COLO668 (cell line): ENCODE measurements around the gene CFAP99.
A peak's percentile ranks its signal among the peaks of the same experiment; 100 is the strongest.
"Not testable (repeated sequence)": the region's sequence is repeated elsewhere in the genome, so short reads cannot be mapped to it uniquely, and the experiment has no call there.

Experiments
- DNase-seq: peaks from one replicate; lab custom pipeline; 2025; ENCODE audit not compliant: unreplicated experiment; lab: John Stamatoyannopoulos, UW

CFAP99 gene

DNA sequence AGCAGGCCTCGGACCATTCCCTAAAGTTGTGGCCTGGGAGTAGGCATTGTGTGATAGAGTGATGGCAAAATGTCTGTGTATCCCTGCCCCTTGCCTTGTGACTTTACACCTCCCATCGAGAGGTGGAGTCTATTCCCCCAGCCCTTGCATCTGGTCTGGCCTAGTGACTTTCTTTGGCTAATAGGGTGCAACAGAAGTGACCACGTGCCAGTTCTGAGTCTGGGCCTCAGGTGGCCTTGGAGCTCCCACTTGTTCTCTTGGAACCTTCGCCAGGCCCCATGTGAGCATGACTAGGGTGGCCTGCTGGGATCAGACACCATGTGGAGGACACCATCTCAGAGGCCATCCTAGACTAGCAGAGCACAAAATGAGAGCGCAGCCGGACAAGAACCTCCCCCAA lies 46.3 kb downstream of the CFAP99 start:
- DNase-seq, result no peak

- not testable (repeated sequence) for DNase-seq
Measured at GRCh38 chr4:2465544-2465943, 46.8 kb downstream of the CFAP99 start.

- peak; percentile 96 for DNase-seq
Measured at GRCh38 chr4:2468456-2469191, 49.9 kb downstream of the CFAP99 start, which contains the start of gene RNF4. Gene RNF4 (plus strand): TSS chr4:2469106. CDS start chr4:2490494, 21,388 bp downstream.

DNA sequence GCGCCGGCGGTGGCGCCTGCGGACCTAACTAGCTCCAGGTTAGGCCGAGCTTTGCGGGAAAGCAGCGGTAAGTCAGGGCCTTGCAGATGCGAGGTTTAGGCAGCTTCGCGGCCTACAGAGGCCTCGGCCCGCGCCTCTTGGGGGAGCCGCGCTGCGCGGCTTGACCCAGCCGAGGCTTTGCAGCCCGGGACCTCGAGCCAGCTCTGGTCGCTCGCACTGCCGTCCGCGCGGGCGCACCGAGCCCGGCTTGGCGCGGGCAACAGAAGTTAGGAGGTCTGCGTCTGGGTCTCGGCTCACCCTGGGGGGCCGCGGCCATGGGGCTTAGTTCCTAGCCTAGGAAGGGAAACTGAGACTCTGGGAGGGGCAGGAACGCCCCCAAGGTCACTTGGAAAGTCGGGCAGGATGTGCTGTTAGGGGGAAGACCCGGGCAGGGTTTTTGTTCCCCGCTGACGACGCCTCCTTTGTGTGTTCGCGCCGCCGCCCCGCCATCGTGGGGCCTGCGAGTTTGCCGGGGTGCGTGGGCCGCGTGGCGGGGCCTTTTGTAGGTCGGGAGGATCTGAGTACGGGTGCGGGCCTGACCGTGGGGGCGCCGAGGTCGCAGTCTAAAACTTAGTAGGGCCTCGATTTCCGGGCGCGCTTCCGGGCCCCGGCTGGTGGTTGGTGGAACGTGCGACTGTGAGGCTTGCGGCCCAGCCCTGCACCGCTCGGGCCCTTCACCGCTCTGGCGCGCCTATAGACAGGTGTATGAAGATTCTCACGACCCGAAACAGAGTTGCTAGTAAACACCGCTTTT lies 50.6 kb downstream of the CFAP99 start:
- DNase-seq, result peak; percentile 68

GRCh38 chr4:2470791-2471190 lies 52.0 kb downstream of the CFAP99 start:
- no peak for DNase-seq

DNA sequence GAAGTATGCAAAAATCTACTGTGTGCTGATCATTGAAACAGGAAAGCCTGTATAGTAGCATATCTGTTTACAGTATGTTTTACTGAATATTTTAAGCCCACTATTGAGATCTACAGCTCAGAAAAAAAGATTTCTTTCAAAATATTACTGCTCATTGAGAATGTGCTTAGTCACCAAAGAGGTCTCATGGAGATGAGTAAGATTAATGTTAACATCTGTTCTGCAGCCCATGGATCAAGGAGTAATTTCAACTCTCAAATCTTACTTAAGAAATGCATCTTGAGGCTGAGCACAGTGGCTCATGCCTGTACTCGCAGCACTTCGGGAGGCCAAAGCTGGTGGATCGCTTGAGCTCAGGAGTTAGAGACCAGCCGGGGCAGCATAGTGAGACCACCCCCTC lies 53.4 kb downstream of the CFAP99 start:
- no peak for DNase-seq

- DNase-seq, result no peak
Measured at GRCh38 chr4:2478229-2478628, 59.5 kb downstream of the CFAP99 start.

GRCh38 chr4:2480649-2481048 lies 61.9 kb downstream of the CFAP99 start:
- DNase-seq, result no peak

GRCh38 chr4:2482192-2482591 lies 63.4 kb downstream of the CFAP99 start:
- no peak for DNase-seq

- no peak for DNase-seq
Measured at GRCh38 chr4:2482693-2483092, 63.9 kb downstream of the CFAP99 start.

- DNase-seq, result no peak
Measured at GRCh38 chr4:2483237-2483636, 64.5 kb downstream of the CFAP99 start.

- DNase-seq, result no peak
Measured at GRCh38 chr4:2484185-2484584, 65.4 kb downstream of the CFAP99 start.

GRCh38 chr4:2484993-2485392 lies 66.2 kb downstream of the CFAP99 start:
- DNase-seq, result no peak

GRCh38 chr4:2485956-2486355 lies 67.2 kb downstream of the CFAP99 start:
- DNase-seq, result no peak

GRCh38 chr4:2486981-2487380 lies 68.2 kb downstream of the CFAP99 start:
- DNase-seq, result no peak

DNA sequence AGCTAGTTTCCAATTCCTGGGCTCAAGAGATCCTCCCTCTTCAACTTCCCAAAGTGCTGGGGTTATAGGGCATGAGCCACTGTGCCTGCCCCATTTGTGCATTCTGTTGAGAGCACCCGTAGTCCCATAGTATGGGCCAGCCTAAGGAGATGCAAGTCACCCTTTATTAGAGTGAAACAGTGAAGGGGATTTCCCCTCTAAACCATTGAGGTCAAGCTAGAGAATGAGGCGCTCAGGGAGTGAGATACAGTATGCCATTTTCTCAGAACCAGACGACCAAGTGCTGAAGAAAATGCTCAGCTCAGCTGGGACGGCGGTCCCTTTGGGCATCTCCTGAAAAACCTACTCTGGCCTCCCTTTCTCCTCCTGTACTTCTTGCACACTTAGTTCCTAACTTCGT lies 68.9 kb downstream of the CFAP99 start:
- no peak for DNase-seq

DNA sequence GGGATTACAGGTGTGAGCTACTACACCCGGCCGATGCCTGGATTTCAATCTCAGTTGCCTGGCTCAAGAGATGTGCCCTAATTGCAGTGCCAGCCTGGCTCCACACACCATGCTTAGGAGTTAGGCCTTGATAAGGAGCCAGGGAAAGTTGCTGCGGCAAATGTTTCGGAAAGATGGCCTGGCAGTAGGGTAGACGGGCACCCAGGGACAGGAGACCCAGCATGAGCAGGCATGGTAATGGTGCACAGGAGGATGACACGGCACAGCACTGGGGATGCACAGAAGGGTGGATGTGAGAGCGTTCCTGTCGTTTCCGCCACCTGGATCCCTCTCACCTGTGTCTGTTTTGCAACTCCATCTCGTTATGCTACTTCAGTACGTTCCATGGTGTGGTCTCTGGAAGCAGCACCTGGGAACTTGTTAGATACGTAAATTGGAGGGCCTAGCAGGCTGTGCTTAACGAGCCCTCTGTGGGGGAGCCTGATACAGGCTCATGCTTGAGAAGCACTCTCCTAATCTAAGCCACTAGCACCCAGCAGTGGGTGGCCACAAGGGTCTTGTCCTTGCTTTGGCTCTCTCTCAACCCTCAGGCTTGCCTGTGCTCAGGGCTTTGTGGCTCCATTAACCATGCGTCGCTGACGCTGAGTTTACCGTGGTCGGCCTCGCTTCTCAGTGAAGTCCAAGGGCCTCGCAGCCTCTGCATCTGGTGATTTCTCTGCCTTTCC lies 70.5 kb downstream of the CFAP99 start:
- no peak for DNase-seq

DNA sequence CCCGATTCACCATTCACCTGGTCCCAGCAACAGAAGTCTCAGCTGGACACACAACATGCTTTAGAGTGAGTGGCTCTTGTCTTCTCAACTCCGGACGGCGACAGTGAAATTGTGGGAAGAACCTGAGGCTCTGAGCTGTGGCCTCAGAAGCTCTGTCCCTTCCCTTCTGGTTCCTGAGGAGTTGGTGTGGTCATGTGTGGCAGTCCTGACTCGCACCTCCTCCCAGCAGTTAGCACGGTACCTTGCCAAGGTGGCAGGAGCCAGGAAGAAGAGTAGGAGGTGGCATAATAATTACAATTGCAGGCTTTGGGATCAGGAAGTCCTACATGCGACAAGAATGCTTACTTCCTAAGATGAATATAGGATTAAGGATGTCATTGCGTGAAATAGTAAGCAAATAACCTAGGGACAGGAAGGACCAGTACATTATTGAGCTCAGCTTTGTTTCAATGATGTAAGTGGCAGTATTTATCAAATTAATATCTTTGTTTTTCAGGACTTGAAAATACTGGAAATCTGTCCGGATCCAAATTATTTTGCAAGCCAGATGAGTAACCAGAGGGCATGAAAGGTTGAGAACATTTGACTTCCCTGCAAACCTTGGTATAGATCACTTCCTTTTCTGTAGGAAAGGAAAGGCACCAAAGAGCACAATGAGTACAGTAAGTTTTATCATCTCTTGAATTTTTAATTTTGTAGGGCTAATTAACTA lies 71.2 kb downstream of the CFAP99 start:
- DNase-seq, result no peak

DNA sequence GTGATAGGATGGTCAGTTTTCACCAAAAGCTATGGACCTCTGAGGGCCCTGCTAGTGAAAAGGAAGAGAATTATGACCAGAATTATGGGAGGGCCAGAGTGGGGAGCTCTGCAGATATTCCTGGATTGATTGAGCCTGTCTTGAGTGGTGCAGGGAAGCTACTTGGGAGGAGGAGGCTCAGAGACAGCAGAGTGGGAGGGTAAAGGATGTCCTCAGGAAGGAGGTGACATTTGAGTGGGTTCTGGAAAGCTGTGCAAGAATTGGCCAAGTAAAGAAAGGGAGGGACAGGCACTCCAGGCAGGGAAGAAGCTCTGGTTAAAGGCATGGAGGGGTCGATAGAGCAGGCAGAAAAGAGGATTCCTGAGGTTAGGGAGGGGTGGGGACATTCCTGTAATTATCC lies 74.2 kb downstream of the CFAP99 start:
- DNase-seq, result no peak

- no peak for DNase-seq
Measured at GRCh38 chr4:2494992-2495391, 76.2 kb downstream of the CFAP99 start.

- no peak for DNase-seq
Measured at GRCh38 chr4:2497324-2497723, 78.6 kb downstream of the CFAP99 start.
